Measurements from ENCODE around the gene PPP1R16B.
A peak's percentile ranks its signal among the peaks of the same experiment; 100 is the strongest.

The PPP1R16B gene

DNA sequence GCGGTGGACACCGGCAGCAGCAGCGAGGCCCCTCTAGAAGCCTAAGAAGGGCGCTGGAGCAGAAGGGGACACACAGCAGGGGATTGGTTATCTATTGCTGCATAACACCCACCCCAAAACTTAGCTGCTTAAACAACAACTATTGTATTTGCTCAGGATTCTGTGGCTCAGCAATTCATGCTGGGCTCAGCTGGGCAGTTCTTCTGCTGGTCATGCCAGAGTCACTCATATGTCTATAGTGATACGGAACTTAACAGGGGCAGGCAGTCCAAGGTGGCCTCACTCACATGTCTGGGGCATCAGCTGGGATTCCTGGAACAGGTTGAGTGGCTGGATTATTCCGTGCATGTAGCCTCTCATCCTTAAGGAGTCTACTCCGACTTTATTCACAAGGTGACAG, 17.6 kb upstream of the PPP1R16B start:
- Histone ChIP-seq H3K9me2 (replicated peaks; ENCODE audit: control insufficient read depth, low read length) (no peaks in the 10 kb centered on the region), H3F3A (ENCODE audit: control insufficient read depth, insufficient read depth) (no peaks in the 10 kb centered on the region), H3K27me3 (ENCODE audit: control insufficient read depth, low read length) (no peaks in the 10 kb centered on the region), H3K4me3 (ENCODE audit: low read length) (no peak overlapping the region), H3K27ac (ENCODE audit: low read depth, low read length) (no peak overlapping the region), H3K36me3 (ENCODE audit: control insufficient read depth, low read length) (no peaks in the 10 kb centered on the region), H3K4me2 (ENCODE audit: low read length) (no peak overlapping the region), H4K20me1 (ENCODE audit: control insufficient read depth, insufficient read depth, low read depth, low read length) (no peaks in the 10 kb centered on the region), H3K79me2 (ENCODE audit: control insufficient read depth, low read length) (no peaks in the 10 kb centered on the region), H3K9me3 (ENCODE audit: control insufficient read depth, insufficient read depth, low read length) (no peaks in the 10 kb centered on the region), H3K4me1 (ENCODE audit: control insufficient read depth, low read length) (0 out of 2 replicates have a peak, but pooled peaks cover 3% of the 10 kb centered on the region)
- TF ChIP-seq CTCF (IDR thresholded peaks at IDR 0.05; ENCODE audit: low read depth, low read length, poor library complexity, severe bottlenecking) (no peak), EZH2phosphoT487 (IDR thresholded peaks at IDR 0.05; ENCODE audit: borderline replicate concordance, low read length) (no peak)

- Histone ChIP-seq H3K79me2 (ENCODE audit: control insufficient read depth, low read length) (no peaks in the 10 kb centered on the region), H3K9me2 (replicated peaks; ENCODE audit: control insufficient read depth, low read length) (no peaks in the 10 kb centered on the region), H3K4me2 (ENCODE audit: low read length) (no peak overlapping the region), H3F3A (ENCODE audit: control insufficient read depth, insufficient read depth) (no peaks in the 10 kb centered on the region), H3K9me3 (ENCODE audit: control insufficient read depth, insufficient read depth, low read length) (no peaks in the 10 kb centered on the region), H3K4me3 (ENCODE audit: low read length) (no peak overlapping the region), H3K36me3 (ENCODE audit: control insufficient read depth, low read length) (no peaks in the 10 kb centered on the region), H3K27ac (ENCODE audit: low read depth, low read length) (no peak overlapping the region), H4K20me1 (ENCODE audit: control insufficient read depth, insufficient read depth, low read depth, low read length) (no peaks in the 10 kb centered on the region), H3K27me3 (ENCODE audit: control insufficient read depth, low read length) (no peaks in the 10 kb centered on the region), H3K4me1 (ENCODE audit: control insufficient read depth, low read length) (0 out of 2 replicates have a peak, but pooled peaks cover 3% of the 10 kb centered on the region)
- TF ChIP-seq CTCF (IDR thresholded peaks at IDR 0.05; ENCODE audit: low read depth, low read length, poor library complexity, severe bottlenecking) (no peak), EZH2phosphoT487 (IDR thresholded peaks at IDR 0.05; ENCODE audit: borderline replicate concordance, low read length) (no peak)
Measured at GRCh38 chr20:38789503-38790199, 15.8 kb upstream of the PPP1R16B start.

DNA sequence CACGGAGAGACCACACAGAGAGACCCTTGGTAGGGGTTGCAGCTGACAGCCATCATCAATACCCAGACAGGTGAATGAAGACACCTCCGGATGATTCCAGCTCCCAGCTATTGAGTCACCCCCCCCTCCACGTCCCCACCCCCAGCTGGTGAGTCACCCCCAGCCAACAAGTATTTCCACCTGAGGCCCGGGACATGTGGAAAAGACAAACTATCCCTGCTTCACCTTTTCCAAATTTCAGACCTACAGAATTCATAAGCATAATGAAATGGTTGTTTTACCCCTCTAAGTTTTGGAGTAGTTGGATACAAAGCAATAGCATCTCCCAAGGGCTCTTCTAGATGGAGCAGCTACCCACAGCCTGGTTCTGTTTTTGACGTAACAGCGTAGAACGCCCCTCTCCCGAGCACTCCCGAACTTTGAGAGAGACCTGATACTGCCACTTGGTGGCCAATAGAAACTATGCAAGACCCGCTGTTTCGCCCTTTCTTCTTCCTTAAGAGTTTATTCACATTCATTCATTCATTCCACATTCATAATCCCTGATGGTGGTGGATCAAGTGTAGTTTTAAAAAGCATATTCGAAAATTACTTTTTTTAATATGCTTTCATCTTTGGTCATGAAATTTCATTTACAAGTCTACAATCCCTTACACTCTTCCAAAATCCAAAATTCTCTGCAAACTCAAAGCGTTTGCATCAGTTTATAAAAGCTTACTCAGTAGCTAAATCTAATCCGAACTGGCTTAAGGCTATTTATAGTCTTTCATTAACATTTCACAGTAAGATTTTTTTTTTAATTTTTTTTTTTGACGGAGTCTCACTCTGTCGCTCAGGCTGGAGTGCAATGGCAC, 15.1 kb upstream of the PPP1R16B start:
- Histone ChIP-seq H3K9me3 (ENCODE audit: control insufficient read depth, insufficient read depth, low read length) (no peaks in the 10 kb centered on the region), H4K20me1 (ENCODE audit: control insufficient read depth, insufficient read depth, low read depth, low read length) (no peaks in the 10 kb centered on the region), H3K36me3 (ENCODE audit: control insufficient read depth, low read length) (no peaks in the 10 kb centered on the region), H3K4me1 (ENCODE audit: control insufficient read depth, low read length) (0 out of 2 replicates have a peak, but pooled peaks cover 3% of the 10 kb centered on the region), H3K27ac (ENCODE audit: low read depth, low read length) (no peak overlapping the region), H3K4me3 (ENCODE audit: low read length) (no peak overlapping the region), H3K9me2 (replicated peaks; ENCODE audit: control insufficient read depth, low read length) (no peaks in the 10 kb centered on the region), H3K79me2 (ENCODE audit: control insufficient read depth, low read length) (no peaks in the 10 kb centered on the region), H3K4me2 (ENCODE audit: low read length) (0 out of 2 replicates have a peak overlapping the region, but pooled peaks have one; percentile 25), H3F3A (ENCODE audit: control insufficient read depth, insufficient read depth) (no peaks in the 10 kb centered on the region), H3K27me3 (ENCODE audit: control insufficient read depth, low read length) (no peaks in the 10 kb centered on the region)
- TF ChIP-seq CTCF (IDR thresholded peaks at IDR 0.05; ENCODE audit: low read depth, low read length, poor library complexity, severe bottlenecking) (peak; percentile 86), EZH2phosphoT487 (IDR thresholded peaks at IDR 0.05; ENCODE audit: borderline replicate concordance, low read length) (no peak)
